Panc1 (cell line): ENCODE measurements around the gene NTM. TPM values are rescaled to one million over a fixed set of nuclear protein-coding genes. Genes with fewer than 3 reads are reported as not detected.

Source experiments
- ATAC-seq: fragments of 200-7000 bp; cut with Tn5 transposase; 2 replicates; pipeline ENCODE4 v1.9.1; 2020; ENCODE audit warnings: mild to moderate bottlenecking, moderate library complexity
- BruUV-seq: library from RNA; stranded (reverse); fragments of 400-500 nt; replicated peaks from 2 replicates; lab custom pipeline; 2021; lab: Mats Ljungman, UMichigan
- CTCF ChIA-PET: fragments of 300-600 bp; sonication (Branson Sonifier 250); formaldehyde crosslinking; loops from one replicate; lab custom pipeline; 2022; ENCODE audit warnings: antibody characterized with exemption; lab: Charles Lee
- POLR2A ChIA-PET: fragments of 300-600 bp; sonication (Branson Sonifier 250); formaldehyde crosslinking; loops from one replicate; lab custom pipeline; 2022; ENCODE audit warnings: antibody characterized with exemption; lab: Charles Lee
- DNase-seq: peaks from one replicate; pipeline ENCODE4 v3.0.0-alpha.2; 2010; ENCODE audit warnings: low read depth, low spot score
- H3K27ac ChIP-seq: 2 replicates; pipeline ENCODE4 v1.5.1; 2011; ENCODE audit warnings: mild to moderate bottlenecking, low read length, inconsistent platforms
- H3K27me3 ChIP-seq: fragments of 200-500 bp; sonication (Bioruptor generic); 2 replicates; pipeline ENCODE4 v1.6.0; 2014; ENCODE audit warnings: low read length, inconsistent platforms; ENCODE audit not compliant: control insufficient read depth, insufficient read depth
- H3K36me3 ChIP-seq: fragments of 200-500 bp; sonication (Bioruptor generic); 2 replicates; pipeline ENCODE4 v1.5.1; 2014; ENCODE audit warnings: inconsistent platforms, mild to moderate bottlenecking, low read length, moderate library complexity; ENCODE audit not compliant: control insufficient read depth, insufficient read depth
- H3K4me1 ChIP-seq: 2 replicates; pipeline ENCODE4 v1.5.1; 2011; ENCODE audit warnings: inconsistent platforms, mild to moderate bottlenecking, low read length, moderate library complexity; ENCODE audit not compliant: control insufficient read depth, insufficient read depth
- H3K4me3 ChIP-seq, 2 experiments: 2 replicates each; pipeline ENCODE4 v1.5.1; 2011 to 2012; ENCODE audit warnings: low read depth in 2 of 2, low read length in 2 of 2, mild to moderate bottlenecking in 2 of 2, inconsistent platforms in 1 of 2, moderate library complexity in 1 of 2
- H3K9me3 ChIP-seq: fragments of 200-500 bp; sonication (Bioruptor generic); 2 replicates; pipeline ENCODE4 v1.5.1; 2014; ENCODE audit warnings: low read depth, mild to moderate bottlenecking, inconsistent platforms, low read length, moderate library complexity; ENCODE audit not compliant: control insufficient read depth, insufficient read depth
- CTCF ChIP-seq: fragments of 450-650 bp; IDR thresholded peaks from 2 replicates; pipeline ENCODE4 v1.5.1; 2017; ENCODE audit warnings: mild to moderate bottlenecking
- POLR2AphosphoS5 ChIP-seq: IDR thresholded peaks from 2 replicates; pipeline ENCODE4 v1.6.1; 2012; ENCODE audit warnings: mild to moderate bottlenecking, low read depth, low read length, moderate library complexity
- SIN3A ChIP-seq: IDR thresholded peaks from 2 replicates; pipeline ENCODE4 v1.6.1; 2012; ENCODE audit warnings: low read depth, mild to moderate bottlenecking, low read length, moderate library complexity, borderline replicate concordance; ENCODE audit not compliant: insufficient read depth
- TCF7L2 ChIP-seq: IDR thresholded peaks from 2 replicates; pipeline ENCODE4 v1.6.1; 2011; ENCODE audit warnings: mild to moderate bottlenecking, low read depth, low read length, inconsistent platforms
- in situ Hi-C: cut with HindIII; loops from 2 replicates; pipeline ENCODE4 v1.10.0; 2016; ENCODE audit warnings: low sequenced_read_pairs, low pct_unique_long_range_greater_than_20kb
- intact Hi-C: fragments of 100-400 bp; cut with micrococcal nuclease; formaldehyde crosslinking; loops from one replicate; pipeline ENCODE4 v1.10.0; 2022; ENCODE audit not compliant: unreplicated experiment
- total RNA-seq: library from RNA; stranded (reverse); gene quantifications from one replicate; pipeline ENCODE4 v1.2.1, GENCODE V29; 2021; ENCODE audit not compliant: unreplicated experiment
- TF ChIP-seq, protein P1 (sequence below), 2 experiments: IDR thresholded peaks; 2 replicates each; pipeline ENCODE4 v1.6.1; 2011 to 2012; ENCODE audit warnings: low read depth in 2 of 2, control low read depth in 1 of 2, low read length in 1 of 2, mild to moderate bottlenecking in 1 of 2, moderate library complexity in 1 of 2; ENCODE audit not compliant: insufficient read depth in 1 of 2

NTM gene
- total RNA-seq, 1 experiment from 2014 or later, result 0.10 TPM

- intact Hi-C loops (no loop called here), in situ Hi-C loops (no loop called here)
- H3K9me3 ChIP-seq, result no peaks in the 10 kb centered on the region
- ATAC-seq, result no peak
- H3K27ac ChIP-seq, result no peak overlapping the region
- ChIA-PET POLR2A (interaction anchor here (0.6 kb wide), 1 partner anchor 378 kb away, joined by 3 read pairs; no protein-coding TSS in a partner anchor), CTCF (no interaction called here)
- H3K4me3 ChIP-seq, result no peak overlapping the region
- H3K4me1 ChIP-seq, result no peaks in the 10 kb centered on the region
- no TSS peak for BruUV-seq
- no peak for DNase-seq
- TF ChIP-seq SIN3A, result no peak
- H3K27me3 ChIP-seq, result no peaks in the 10 kb centered on the region
- no peaks in the 10 kb centered on the region for H3K36me3 ChIP-seq
Measured at GRCh38 chr11:131464461-131464860, 94.0 kb downstream of the NTM start.

DNA sequence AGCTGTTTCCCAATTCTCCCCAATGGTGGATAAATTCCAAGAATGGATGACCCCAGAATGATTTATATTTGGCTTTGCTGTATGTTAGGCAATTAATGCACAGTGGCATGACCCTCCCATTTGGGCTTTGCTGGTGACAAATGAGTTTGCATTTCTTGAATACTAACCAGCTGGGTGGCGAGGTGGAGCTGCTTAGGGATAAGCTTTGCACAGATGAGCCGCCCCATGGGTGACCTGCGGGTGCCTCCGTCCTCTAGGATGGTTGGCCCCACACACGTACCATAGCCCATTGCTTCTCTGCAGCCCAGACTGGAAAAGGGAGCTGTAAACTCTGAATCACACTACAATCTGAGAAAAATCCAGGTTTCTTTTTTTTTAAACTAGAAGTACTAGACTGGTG lies 94.6 kb downstream of the NTM start:
- DNase-seq, result no peak
- TF ChIP-seq CTCF (no peak), POLR2AphosphoS5 (no peak), SIN3A (no peak), TCF7L2 (no peak)
- TF ChIP-seq, protein P1, sequence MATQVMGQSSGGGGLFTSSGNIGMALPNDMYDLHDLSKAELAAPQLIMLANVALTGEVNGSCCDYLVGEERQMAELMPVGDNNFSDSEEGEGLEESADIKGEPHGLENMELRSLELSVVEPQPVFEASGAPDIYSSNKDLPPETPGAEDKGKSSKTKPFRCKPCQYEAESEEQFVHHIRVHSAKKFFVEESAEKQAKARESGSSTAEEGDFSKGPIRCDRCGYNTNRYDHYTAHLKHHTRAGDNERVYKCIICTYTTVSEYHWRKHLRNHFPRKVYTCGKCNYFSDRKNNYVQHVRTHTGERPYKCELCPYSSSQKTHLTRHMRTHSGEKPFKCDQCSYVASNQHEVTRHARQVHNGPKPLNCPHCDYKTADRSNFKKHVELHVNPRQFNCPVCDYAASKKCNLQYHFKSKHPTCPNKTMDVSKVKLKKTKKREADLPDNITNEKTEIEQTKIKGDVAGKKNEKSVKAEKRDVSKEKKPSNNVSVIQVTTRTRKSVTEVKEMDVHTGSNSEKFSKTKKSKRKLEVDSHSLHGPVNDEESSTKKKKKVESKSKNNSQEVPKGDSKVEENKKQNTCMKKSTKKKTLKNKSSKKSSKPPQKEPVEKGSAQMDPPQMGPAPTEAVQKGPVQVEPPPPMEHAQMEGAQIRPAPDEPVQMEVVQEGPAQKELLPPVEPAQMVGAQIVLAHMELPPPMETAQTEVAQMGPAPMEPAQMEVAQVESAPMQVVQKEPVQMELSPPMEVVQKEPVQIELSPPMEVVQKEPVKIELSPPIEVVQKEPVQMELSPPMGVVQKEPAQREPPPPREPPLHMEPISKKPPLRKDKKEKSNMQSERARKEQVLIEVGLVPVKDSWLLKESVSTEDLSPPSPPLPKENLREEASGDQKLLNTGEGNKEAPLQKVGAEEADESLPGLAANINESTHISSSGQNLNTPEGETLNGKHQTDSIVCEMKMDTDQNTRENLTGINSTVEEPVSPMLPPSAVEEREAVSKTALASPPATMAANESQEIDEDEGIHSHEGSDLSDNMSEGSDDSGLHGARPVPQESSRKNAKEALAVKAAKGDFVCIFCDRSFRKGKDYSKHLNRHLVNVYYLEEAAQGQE (IDR thresholded peaks at IDR 0.05; ENCODE audit: insufficient read depth in 1 of 2, low read depth in 2 of 2, low read length in 1 of 2), result no peak
- Histone ChIP-seq H3K36me3 (no peaks in the 10 kb centered on the region), H3K4me3 (no peak overlapping the region), H3K4me1 (no peaks in the 10 kb centered on the region), H3K27me3 (no peaks in the 10 kb centered on the region), H3K9me3 (no peaks in the 10 kb centered on the region), H3K27ac (no peak overlapping the region)
- ATAC-seq, result no peak
- ChIA-PET CTCF (no interaction called here), POLR2A (no interaction called here)
- in situ Hi-C loops (no loop called here), intact Hi-C loops (no loop called here)
- BruUV-seq, result no TSS peak

DNA sequence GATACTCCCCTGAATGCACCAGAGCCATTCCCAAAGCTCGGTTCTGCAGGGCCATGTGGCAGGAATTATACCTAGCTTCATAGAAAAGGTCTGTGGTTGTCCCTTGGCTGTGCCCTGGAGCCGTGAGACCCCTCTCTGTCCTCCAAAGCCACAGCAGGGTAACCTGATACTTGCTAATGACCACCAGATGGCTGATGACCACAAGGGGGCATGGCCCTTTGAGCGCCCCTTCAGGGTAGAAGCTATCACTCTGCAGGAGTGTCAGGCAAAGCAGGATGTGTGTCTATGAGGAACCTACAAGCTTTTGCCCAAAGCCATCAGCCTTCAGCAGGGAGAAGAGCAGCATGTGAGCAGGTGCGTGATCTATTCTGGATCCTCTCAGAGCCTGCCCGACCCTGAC lies 95.3 kb downstream of the NTM start:
- TF ChIP-seq TCF7L2 (no peak), CTCF (no peak), SIN3A (no peak), POLR2AphosphoS5 (no peak)
- TF ChIP-seq, protein P1 (IDR thresholded peaks at IDR 0.05; ENCODE audit: insufficient read depth in 1 of 2, low read depth in 2 of 2, low read length in 1 of 2), result no peak
- no peak overlapping the region for H3K27ac ChIP-seq
- H3K36me3 ChIP-seq, result no peaks in the 10 kb centered on the region
- ATAC-seq (no peak), DNase-seq (no peak)
- POLR2A ChIA-PET, result no interaction called here
- H3K4me3 ChIP-seq, result no peak overlapping the region
- peaks cover 2% of the 10 kb centered on the region; the same call in 1 of the 2 replicates for H3K27me3 ChIP-seq
- in situ Hi-C loops (no loop called here), intact Hi-C loops (no loop called here)
- no peaks in the 10 kb centered on the region for H3K4me1 ChIP-seq
- CTCF ChIA-PET, result no interaction called here
- H3K9me3 ChIP-seq, result no peaks in the 10 kb centered on the region
- BruUV-seq, result no TSS peak
